Posterior cingulate gyrus (tissue), 11 donors: ENCODE data around the gene DRC3.
A peak's percentile ranks its signal among the peaks of the same experiment; 100 is the strongest.

Experiments used
- DNase-seq, 10 donors: peaks; one replicate each; pipeline versions ENCODE4 v3.0.0 to v3.0.0-alpha.2; 2020 to 2021; ENCODE audit warnings: mixed read lengths in 3 of 10
- intact Hi-C: fragments of 100-400 bp; cut with DNase I; formaldehyde crosslinking; loops from one replicate; pipeline ENCODE4 v1.15.1; 2023

DRC3 gene

DNA sequence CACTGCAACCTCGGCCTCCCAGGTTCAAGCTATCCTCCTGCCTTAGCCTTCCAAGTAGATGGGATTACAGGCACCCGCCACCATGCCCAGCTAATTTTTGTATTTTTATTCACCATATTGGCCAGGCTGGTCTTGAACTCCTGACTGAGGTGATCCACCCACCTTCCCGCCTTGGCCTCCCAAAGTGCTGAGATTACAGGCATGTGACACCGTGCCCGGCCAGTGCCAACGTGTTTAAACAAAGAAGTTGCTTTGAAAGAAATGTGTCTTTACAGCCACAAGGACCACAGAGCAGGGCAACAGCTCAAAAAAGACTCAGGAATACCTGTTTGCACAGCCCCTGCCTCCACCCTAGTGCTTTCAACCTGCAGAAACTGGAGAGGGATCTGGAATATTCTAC, 41.3 kb downstream of the DRC3 start:
- intact Hi-C loops = no loop called here
- peak in 1 of 10 donors; percentile 51 for DNase-seq

DNA sequence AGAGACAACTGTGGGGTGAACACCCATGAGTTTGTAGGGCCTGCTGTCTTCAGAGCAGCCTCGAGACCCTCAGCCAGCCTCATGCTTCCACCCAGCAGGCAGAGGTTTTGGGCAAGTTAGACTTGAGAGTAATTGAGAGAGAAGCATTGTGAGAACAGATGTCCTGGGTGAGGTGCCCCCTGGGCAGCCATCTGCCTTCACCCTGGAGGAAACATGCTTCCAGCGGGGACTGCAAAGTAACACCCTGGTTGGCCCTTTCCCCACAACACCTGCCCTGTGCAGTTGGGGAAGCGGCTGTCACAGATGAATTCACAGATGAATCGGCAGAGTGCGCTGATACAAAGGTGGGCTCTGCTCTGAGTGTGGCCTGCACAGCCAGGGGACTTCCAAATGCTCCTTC, 42.9 kb downstream of the DRC3 start:
- intact Hi-C loops = no loop called here
- DNase-seq = peak in 1 of 10 donors; percentile 50

GRCh38 chr17:18016426-18016825, 43.8 kb downstream of the DRC3 start:
- DNase-seq = no peak
- intact Hi-C loops = no loop called here

DNA sequence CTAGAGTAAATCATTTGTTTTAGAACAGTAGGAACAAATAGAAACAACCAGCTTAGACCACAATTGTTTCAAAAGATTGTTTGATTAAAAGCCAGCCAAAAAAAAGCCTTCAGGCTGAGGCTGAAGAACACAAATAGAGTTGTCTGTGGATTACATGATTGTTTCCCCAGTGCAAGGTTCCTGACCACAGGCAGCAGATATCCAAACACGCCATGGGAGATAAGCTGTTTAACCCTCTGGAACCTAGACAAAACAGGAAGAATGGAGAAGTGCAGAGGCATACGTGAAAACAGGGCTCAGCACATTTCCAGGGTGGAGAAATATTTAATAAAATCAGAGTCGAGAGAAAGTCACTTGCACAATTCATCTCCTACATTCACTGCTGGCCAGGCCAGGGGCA, 45.3 kb downstream of the DRC3 start:
- intact Hi-C loops = no loop called here
- DNase-seq = peak in 1 of 10 donors; percentile 1

DNA sequence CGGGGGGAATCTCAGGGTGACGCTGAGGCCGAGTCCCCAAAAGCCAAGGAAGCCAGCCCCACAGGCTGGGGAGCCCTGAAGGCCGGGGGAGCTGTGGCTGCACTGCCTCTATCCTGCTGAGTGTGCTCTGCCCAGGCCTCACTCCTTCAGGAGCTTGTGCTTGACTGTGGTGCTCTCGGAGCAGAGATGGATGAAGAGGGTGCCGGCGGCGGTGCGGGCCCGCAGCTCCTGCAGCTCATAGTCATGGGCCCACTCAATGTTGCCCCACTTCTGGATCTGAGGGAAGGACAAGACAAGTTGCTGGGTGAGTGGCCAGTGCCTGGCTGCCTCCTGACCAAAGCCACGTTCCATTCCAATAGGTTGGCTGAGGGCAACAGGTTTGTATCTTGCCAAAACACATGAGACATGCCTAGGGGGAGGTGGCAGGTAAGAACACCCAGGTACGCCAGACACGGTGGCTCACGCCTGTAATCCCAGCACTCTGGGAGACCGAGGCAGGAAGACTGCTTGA, 45.8 kb downstream of the DRC3 start:
- peak in 1 of 10 donors; percentile 61 for DNase-seq
- intact Hi-C loops = no loop called here

DNA sequence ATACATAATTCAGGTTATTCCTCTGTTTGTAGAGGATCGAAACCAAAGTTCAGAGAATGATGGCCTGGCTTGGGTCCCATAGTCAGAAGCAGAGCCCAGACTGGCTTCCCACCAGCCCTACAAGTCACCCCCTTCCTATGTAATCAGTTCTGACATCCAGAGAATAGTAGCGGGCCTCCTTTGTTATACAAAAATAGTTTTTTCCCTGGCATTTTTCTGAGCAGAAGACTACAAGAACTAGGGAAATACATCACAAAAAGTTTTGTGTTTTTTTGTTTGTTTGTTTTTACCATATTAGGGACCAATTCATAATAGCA, 47.1 kb downstream of the DRC3 start:
- DNase-seq = no peak
- intact Hi-C loops = no loop called here

- intact Hi-C loops = no loop called here
- DNase-seq = peak in 1 of 10 donors; percentile 38
These were observed 48.3 kb downstream of the DRC3 start for GRCh38 chr17:18020971-18021370.

DNA sequence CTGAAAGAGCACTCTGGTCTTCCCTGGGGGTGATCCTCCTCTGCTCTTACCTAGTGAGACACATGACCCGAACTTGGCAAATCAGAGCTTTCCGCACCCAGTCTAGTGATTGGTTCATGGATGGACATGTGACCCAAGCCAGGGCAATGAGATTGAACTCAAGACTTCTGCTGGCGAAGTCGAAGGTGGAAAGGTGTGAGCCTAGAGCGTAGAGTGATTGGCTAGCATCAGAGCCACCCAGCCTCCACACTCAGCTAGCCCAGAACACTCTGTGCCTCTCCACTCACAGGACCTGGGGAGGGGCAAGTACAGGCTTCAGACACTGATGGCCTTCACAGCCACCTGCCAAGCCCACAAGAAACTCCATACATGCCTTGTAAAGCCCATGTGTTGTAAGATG, 48.7 kb downstream of the DRC3 start:
- intact Hi-C loops = no loop called here
- DNase-seq = peak in 1 of 10 donors; percentile 46

DNA sequence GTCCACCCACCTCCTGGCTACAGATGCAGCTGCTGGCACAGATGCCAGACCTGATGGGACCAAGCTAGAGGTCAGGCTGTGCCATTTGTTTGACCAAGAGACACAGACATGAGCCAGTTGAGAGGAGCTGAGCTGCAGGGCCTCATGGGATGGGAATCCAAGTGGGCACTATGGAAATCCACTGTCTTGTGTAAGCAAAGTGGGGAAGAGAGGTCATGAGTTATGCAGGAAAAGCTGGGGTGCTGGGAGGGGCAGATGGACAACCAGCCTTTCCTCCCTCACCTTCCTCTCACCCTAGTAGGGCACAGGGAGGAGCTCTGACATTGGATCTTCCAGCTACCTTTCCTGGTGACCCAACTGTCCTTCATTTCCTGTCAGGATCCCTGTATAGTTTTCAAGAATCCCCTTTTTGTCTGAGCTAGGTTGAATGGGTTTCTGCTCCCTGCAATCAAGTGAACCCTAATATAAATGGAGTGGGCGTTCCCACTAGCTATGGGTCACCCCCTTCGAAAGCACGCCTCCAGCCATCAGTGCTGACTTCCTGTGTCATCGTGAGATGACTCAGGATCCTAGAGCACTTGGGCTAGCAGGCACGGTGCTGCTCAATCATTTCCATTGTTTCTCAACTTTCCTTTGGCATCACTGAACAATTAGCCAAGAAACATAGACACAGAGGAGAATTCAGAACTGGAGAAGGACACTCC, 52.7 kb downstream of the DRC3 start:
- peak in 2 of 10 donors; percentile 20 to 33 for DNase-seq
- intact Hi-C loops = no loop called here

DNA sequence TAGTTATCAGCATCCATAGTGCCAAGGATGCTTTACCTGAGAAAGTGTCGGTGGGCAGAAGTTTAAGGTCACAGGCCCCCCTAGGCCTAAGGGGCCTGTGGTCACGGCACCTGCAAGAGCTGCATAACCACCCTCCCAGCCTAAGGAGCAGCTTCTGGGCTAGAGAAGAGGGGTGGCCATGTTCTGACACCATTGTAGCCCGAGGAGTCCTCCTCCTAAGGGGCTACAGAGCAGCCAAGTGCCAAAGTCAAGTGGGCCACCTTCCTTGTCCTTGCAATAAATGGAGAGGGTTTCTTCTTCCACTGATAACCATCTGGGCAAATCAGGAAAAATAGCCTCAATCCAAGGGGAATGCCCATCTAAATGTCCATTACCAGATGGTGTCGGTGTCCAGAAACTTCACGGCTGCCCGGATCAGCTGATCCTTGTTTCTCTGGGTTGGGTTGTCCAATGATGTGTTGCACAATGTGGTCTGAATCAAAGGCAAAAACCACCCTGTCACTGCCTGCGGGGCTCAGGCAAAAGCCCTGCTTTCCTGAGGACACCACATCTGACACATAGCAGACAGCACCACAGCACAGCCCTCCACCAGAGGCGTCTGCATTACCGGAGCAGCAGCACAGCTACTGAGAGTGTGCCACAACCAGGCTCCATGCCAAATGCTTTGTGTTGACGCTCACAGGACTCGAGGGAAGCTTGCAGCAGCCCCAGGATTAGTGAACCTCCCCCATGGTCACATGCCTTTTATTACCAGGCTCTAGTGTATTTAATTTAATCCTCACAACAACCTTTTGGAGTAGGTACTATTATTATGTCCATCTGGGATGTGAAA, 53.5 kb downstream of the DRC3 start:
- intact Hi-C loops = no loop called here
- DNase-seq = peak in 9 of 10 donors; percentile 39 to 93 (median 59)

DNA sequence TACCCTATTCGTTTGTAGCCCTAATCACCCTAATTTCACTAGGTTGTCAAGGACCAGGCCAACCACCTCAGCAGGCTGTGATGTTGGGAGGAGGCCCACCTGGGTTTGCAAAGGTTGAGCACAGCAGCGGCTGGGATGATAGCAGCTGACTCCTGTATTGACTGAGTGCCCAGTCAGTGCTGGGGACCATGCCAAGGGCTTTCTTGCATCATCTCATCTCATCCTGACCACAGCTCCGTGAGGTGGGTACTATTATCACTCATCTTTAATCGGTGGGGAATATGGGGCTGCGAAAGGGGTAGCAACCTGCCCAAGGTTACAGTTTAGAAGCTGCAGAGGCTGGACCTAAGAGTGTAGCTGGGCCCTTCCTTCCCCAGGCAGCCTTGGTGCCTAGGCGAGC, 54.6 kb downstream of the DRC3 start:
- intact Hi-C loops = no loop called here
- DNase-seq = peak in 2 of 10 donors; percentile 17 to 35

GRCh38 chr17:18028114-18028951, 55.7 kb downstream of the DRC3 start:
- intact Hi-C loops = no loop called here
- DNase-seq = peak in 2 of 10 donors; percentile 7 to 19

DNA sequence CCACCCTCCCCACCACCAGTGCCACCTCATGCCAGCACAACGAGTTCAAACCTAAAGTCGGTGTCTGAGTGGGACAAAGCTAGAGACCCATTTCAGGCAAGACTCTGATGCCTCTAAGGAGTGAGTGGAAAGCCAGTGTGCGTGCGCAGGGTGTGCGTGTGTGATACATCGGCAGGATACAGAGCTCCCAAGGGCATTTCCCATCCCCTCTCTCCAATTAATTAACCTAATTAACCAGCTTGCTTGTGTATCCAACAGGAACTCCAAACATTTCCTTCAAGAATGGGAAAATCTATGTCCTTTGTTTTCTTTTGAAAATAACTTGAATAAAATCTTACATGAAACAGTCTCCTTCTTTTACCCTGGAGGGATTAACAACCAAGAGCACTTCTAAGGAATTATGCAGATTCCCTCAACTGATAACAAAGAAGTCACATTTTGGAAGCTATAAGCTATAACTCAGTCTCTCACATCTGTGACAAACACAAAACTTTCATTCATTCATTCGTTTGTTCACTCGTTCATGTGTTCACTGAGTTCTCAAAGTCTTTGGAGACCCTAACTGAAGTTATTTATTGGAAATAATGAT, 56.4 kb downstream of the DRC3 start:
- intact Hi-C loops = no loop called here
- DNase-seq = peak in 2 of 10 donors; percentile 58 to 62

DNA sequence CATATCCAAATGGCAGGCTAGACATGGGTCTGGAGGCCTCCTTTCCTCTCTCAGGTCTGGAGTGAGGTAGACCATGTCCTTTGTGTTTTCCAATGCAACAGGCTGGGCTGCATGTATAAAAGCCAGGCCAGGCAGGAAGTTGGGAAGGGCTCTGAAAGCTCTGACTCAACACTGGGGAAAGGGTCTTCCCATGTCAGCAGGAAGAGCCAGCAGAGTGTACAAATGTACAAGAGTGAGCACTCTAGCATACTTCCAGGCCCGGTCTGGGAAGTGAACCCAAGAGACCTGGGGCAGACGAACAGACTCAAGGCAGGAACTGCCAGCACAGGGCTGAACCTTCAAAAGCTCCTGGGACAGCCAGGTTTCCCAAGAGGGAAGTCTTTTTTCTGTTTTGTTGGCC, 59.3 kb downstream of the DRC3 start:
- DNase-seq = peak in 1 of 10 donors; percentile 33
- intact Hi-C loops = loop anchor here (2.0 to 10.0 kb wide), 3 partner anchors 53 to 351 kb away; partner anchors contain the start of genes DRG2 and RAI1

GRCh38 chr17:18033442-18034099, 60.9 kb downstream of the DRC3 start:
- intact Hi-C loops = loop anchor here (2.0 to 10.0 kb wide), 3 partner anchors 51 to 353 kb away; partner anchors contain the start of genes DRG2 and RAI1
- peak in 3 of 10 donors; percentile 19 to 67 (median 30) for DNase-seq

GRCh38 chr17:18035704-18036103, 63.0 kb downstream of the DRC3 start:
- no peak for DNase-seq
- intact Hi-C loops = loop anchor here (10.0 kb wide), 2 partner anchors 49 to 151 kb away; partner anchors contain the start of gene DRG2

DNA sequence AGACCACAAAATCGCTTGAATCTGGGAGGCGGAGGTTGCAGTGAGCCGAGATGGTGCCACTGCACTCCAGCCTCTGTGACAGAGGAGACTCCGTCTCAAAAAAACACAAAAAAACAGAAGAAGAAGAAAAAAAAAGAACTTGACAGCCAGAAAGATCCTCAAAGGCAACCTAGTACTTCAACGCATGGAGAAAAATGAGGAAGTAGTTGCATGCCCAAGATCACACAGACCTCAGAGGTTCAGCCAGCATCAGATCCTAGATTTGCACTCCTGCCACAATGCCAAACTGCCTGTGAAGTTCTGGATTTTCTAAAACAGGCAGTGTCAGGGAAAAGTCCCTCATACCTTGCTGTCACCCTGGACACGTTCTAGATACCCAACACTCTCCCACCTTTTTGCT, 64.8 kb downstream of the DRC3 start:
- DNase-seq = no peak
- intact Hi-C loops = loop anchor here (10.0 kb wide), 2 partner anchors 47 to 153 kb away; partner anchors contain the start of gene DRG2

GRCh38 chr17:18038149-18038850, 65.6 kb downstream of the DRC3 start:
- peak in 1 of 10 donors; percentile 51 for DNase-seq
- intact Hi-C loops = loop anchor here (10.0 kb wide), 2 partner anchors 47 to 153 kb away; partner anchors contain the start of gene DRG2
